Measurements from ENCODE around the gene SARS2.
"Not testable (repeated sequence)": the region's sequence is repeated elsewhere in the genome, so short reads cannot be mapped to it uniquely, and the experiment has no call there.

SARS2 gene

DNA sequence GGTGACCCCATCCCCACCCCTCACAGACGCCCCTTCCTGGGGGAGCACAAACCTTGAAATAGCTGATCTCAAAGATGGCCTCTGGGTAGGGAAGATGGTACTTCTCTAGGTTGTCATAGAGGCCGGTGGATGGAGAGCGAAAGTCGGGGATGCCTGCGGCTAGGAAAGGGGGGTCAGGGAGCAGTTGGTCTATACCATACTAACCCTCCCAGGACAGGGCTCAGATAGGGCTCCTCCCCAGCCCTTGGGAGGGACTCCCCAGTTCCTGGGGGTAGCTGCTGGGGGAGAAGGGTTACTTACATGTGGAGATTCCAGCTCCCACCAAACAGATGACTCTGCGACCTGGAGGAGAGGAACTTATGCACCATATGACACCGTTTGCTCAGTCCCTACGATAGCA lies 40.8 kb downstream of the SARS2 start:
- DNase-seq, result no peak

- DNase-seq, result no peak
Measured at GRCh38 chr19:38888876-38889275, 41.7 kb downstream of the SARS2 start.

GRCh38 chr19:38884691-38885090 lies 45.9 kb downstream of the SARS2 start:
- not testable (repeated sequence) for DNase-seq

DNA sequence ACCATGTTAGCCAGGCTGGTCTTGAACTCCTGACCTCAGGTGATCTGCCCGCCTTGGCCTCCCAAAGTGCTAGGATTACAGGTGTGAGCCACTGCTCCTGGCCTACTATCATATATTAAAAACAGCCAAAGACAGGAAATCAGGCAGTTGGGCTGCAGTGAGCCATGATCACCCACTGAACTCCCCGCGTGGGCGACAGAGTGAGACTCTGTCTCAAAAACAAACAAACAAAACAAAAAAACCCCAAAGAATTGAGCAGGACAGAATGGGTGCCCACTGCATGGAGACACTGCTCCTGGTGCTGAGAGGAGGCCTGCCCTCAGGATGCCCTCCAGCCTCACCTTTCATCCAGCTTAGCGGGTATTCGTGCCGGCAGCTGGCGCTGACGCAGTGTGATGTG lies 47.3 kb downstream of the SARS2 start:
- no peak for DNase-seq

GRCh38 chr19:38880882-38881609 lies 49.5 kb downstream of the SARS2 start:
- no peak for DNase-seq

DNA sequence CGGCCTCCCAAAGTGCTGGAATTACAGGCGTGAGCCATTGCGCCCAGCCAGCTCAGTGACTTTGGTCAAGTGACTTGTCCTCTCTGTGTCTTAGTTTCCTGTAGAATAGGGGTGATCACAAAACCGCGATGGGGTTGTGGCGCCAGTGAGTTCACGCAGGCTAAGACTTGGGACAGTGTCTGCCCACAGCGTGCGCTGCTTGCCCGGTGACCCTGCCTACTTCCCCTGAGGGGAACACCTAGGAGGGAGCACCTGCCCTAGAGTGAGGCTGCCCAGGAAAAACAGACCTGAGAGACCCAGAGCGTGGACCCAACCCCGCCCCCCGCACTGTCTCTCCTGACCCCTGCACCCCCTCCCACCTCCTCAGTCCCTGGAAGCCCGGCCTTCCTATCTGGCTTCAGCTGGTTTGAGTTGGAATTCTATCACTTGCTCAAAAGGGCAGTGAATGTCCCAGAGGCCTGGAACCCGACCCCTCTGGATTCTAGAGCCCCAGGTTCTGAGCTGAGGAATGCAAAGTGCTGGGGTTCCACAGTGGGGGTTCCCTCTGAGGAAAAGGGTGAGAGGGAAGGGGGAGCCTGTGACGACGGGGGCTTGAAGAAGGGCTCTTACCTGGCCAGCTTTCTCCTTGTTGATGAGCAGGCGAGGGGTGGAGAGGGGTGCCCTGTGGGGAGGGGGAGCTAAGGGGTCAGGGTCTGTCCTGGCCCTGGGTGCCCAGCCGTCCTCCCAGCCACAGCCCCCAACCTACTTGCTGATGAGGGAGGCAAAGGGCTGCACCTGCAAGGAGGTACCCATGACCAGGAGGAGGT lies 50.3 kb downstream of the SARS2 start:
- DNase-seq, result no peak

GRCh38 chr19:38879400-38879751 lies 51.2 kb downstream of the SARS2 start:
- DNase-seq, result no peak

DNA sequence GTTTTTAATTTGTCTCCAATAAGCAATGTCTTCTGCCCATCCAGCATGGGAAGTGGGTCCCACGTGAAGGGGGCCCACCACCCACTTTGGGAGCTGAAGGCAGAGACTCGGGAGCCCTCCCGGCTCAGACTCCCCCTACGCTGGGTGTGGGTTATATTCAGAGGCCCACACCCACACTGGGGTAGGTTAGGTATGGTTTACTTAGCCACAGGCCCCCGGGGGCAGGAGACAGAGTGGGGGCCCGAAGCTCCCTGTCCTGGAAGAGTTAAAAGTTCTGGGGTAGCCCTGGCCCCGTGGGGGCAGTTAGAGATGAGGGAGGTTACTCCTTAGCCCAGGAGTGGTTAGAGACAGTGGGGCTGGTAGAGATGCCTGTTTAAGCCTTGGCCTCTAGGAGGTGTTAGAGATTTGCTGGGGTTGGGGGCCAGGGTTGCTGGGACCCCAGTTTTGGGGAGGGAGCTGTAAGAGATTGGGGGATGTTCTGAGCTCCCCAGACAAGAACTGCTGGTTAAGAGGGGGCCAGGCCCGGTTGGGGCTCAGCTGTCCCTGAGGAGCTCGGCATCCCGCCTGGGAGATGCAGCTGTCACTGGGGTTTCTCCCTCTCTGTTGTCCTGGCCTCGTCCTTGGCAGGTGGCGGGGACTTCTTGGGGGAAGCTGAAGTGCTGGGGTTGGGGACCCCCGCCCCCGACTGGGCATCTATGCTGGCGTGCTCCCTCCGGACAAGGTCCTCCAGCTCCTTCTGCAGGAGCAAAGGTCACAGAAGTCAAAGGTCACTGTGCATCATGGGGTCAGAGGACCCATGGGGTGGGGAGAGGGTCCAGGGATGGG lies 51.8 kb downstream of the SARS2 start:
- no peak for DNase-seq

DNA sequence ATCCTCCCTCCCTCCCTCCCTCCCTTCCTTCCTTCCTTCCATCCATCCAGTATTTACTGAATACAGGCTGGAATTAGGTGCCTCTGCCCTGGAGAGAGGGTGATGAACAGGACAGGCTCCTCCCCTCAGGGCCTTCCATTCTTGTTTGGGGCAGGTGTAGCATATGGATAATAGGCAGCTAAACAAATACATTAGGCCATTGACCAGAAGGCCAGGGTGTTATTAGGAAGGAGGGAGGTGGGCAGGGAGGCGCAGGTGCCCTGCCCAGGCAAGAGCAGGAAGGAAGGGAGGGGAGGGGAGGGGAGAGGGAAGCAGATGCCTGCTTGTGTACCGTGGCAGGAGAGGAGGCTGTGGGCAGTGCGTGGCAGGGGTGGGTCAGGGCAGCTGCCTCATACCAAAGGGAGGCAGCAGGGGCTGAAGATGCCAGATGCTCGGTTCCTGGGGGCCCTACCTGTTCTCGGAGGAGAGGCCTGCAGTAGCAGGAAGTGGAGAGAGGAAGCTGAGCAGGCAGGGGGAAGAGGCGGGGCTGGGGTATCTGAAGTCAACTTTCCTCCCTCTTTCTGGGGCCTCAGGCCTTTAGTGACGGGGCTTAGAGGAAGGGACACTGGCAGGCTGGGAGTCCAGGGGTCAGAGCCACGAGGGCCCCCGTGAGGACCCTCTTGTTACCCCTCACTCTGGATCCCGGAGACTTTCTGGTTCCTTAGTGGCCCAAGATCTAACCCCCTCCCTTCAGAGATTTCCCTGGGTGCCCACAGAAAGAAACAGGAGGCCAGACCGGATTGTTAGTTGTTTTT lies 52.6 kb downstream of the SARS2 start, which contains the start of gene RINL:
Gene RINL (minus strand): TSS at position 495 of the 794 bp plus-strand sequence. CDS start 1,533 bp downstream, outside the sequence.
- peak; percentile 32 to 65 (median 48) for DNase-seq

DNA sequence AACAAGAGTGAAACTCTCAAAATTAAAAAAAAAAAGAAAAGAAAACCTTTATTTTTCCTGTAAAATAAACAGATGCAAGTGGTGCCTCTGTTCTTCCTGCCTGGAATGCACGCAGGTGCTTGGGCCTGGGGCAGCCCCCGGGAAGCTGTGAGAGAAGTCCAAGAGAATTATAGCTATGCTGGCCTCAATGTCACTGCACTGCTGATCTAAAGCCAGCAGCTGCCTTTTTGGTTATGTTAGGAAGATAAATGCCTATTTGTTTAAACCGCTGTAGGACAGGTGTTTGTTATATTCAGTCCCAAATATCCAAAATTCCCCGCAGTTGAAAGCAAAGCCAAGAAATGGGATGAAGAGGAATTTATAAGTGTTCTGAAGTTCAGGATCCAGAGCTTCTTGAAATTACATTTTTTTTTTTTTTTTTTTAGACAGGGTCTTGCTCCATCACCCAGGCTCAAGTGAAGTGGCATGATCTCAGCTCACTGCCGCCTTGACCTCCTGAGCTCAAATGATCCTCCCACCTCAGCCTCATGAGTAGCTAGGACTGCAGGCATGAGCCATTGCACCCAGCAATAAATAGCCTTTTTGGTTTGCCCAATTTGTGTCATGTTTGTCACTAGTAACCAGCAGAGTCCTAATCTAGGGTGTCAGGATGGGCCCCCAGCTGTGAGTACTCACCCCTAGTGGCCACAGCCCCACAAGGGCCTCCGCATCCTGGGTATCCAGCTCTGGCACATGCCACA lies 54.7 kb downstream of the SARS2 start:
- no peak for DNase-seq

GRCh38 chr19:38873400-38873799 lies 57.2 kb downstream of the SARS2 start:
- DNase-seq, result not testable (repeated sequence)

GRCh38 chr19:38870612-38871011 lies 60.0 kb downstream of the SARS2 start:
- DNase-seq, result no peak

- DNase-seq, result peak; percentile 83 to 96 (median 89)
Measured at GRCh38 chr19:38869836-38870607, 60.5 kb downstream of the SARS2 start.

GRCh38 chr19:38869160-38869835 lies 61.3 kb downstream of the SARS2 start:
- no peak for DNase-seq

DNA sequence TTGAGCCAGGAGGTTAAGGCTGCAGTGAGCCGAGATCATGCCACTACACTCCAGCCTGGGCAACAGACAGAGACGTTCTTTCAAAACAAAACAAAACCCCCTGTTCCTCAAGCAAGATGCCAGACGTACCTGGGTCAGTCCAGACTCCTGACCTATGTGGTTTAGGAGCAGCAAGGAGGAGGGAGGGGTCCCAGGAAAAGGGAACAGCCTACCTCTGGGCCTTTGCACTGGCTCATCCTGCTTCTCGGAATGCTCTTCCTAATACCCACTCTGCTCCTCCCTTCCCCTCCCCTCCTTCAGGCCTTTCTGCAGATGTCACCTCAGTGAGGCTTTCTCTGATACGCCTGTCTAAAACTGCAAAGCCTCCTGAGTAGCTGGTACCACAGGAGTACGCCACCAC lies 62.0 kb downstream of the SARS2 start:
- no peak for DNase-seq

- no peak for DNase-seq
Measured at GRCh38 chr19:38867171-38867780, 63.3 kb downstream of the SARS2 start.
